CD4-positive, alpha-beta memory T cell (primary cell): ENCODE measurements around the gene SH2D3A. TPM values are rescaled to one million over a fixed set of nuclear protein-coding genes. Genes with fewer than 3 reads are reported as not detected.
A peak's percentile ranks its signal among the peaks of the same experiment; 100 is the strongest.
"Not testable (repeated sequence)": the region's sequence is repeated elsewhere in the genome, so short reads cannot be mapped to it uniquely, and the experiment has no call there.

Source experiments
- CTCF ChIA-PET: fragments of 350-600 bp; sonication (Branson Sonifier 250); formaldehyde crosslinking; loops from one replicate; lab custom pipeline; 2021; ENCODE audit warnings: inconsistent platforms; ENCODE audit not compliant: partially characterized antibody; lab: Charles Lee
- POLR2A ChIA-PET: fragments of 350-600 bp; sonication (Branson Sonifier 250); formaldehyde crosslinking; loops from one replicate; lab custom pipeline; 2021; ENCODE audit not compliant: partially characterized antibody; lab: Charles Lee
- DNase-seq, 5 donors: peaks; one replicate each; pipeline versions ENCODE4 v3.0.0 to v3.0.0-alpha.2; 2020 to 2022; ENCODE audit warnings: mixed read lengths in 1 of 5
- H3K27ac ChIP-seq: one replicate; pipeline ENCODE4 v1.7.0; 2013; ENCODE audit warnings: low read depth, low read length
- H3K27me3 ChIP-seq: 2 replicates; pipeline ENCODE4 v1.7.0; 2013; ENCODE audit warnings: mild to moderate bottlenecking, low read length, moderate library complexity; ENCODE audit not compliant: insufficient read depth
- H3K36me3 ChIP-seq: 2 replicates; pipeline ENCODE4 v1.7.0; 2013; ENCODE audit warnings: mild to moderate bottlenecking, low read length, moderate library complexity; ENCODE audit not compliant: insufficient read depth
- H3K4me1 ChIP-seq: 2 replicates; pipeline ENCODE4 v1.7.0; 2013; ENCODE audit warnings: mild to moderate bottlenecking, low read length, moderate library complexity; ENCODE audit not compliant: insufficient read depth
- H3K4me3 ChIP-seq, 2 donors: one replicate each; pipeline ENCODE4 v1.7.0; 2013; ENCODE audit warnings: low read length in 2 of 2, mild to moderate bottlenecking in 1 of 2
- H3K9me3 ChIP-seq, 2 donors: one replicate each; pipeline ENCODE4 v1.7.0; 2013; ENCODE audit warnings: low read length in 2 of 2, control low read depth in 1 of 2; ENCODE audit not compliant: control insufficient read depth in 1 of 2
- H3K27ac Mint-ChIP-seq, 7 donors: one replicate each; pipeline ENCODE4 v1.8.0; 2020 to 2021; ENCODE audit warnings: mixed read lengths in 7 of 7, mild to moderate bottlenecking in 6 of 7, inconsistent platforms in 3 of 7, moderate library complexity in 3 of 7
- H3K27me3 Mint-ChIP-seq, 2 donors: one replicate each; pipeline ENCODE4 v1.8.0; 2020 to 2021; ENCODE audit warnings: mixed read lengths in 2 of 2
- H3K36me3 Mint-ChIP-seq, 2 donors: one replicate each; pipeline ENCODE4 v1.8.0; 2020 to 2021; ENCODE audit warnings: mixed read lengths in 2 of 2, inconsistent platforms in 1 of 2, mild to moderate bottlenecking in 1 of 2
- H3K4me1 Mint-ChIP-seq, 4 donors: one replicate each; pipeline ENCODE4 v1.8.0; 2020 to 2021; ENCODE audit warnings: mixed read lengths in 4 of 4, mild to moderate bottlenecking in 1 of 4
- H3K4me3 Mint-ChIP-seq, 8 donors: one replicate each; pipeline ENCODE4 v1.8.0; 2020 to 2021; ENCODE audit warnings: mixed read lengths in 8 of 8, mild to moderate bottlenecking in 7 of 8, moderate library complexity in 6 of 8, inconsistent platforms in 3 of 8
- H3K9me3 Mint-ChIP-seq, 8 donors: one replicate each; pipeline ENCODE4 v1.8.0; 2020 to 2021; ENCODE audit warnings: mixed read lengths in 8 of 8, mild to moderate bottlenecking in 5 of 8, inconsistent platforms in 3 of 8, moderate library complexity in 1 of 8
- intact Hi-C: fragments of 100-400 bp; cut with micrococcal nuclease; formaldehyde crosslinking; loops from one replicate; pipeline ENCODE4 v1.15.1; 2023
- polyA plus RNA-seq, 2 donors: library from polyadenylated mRNA; unstranded; fragments of 300-500 nt; fragmentation: Illumina TruSeq; gene quantifications; one replicate each; pipeline ENCODE4 v1.2.3, GENCODE V29; 2021
- total RNA-seq, 2 experiments: library from RNA; stranded (reverse); gene quantifications; one replicate each; pipeline ENCODE4 v1.2.3, GENCODE V29; 2021

Gene SH2D3A
- total and polyA plus RNA-seq, 4 experiments from 2014 or later: 26.9 to 64.3 (median 48.6) TPM

GRCh38 chr19:6711605-6712004 is 55.6 kb downstream of the SH2D3A start:
- Histone ChIP-seq H3K27me3 (peaks cover 4% of the 10 kb centered on the region), H3K4me1 (peaks cover 7% of the 10 kb centered on the region), H3K4me3 (no peak overlapping the region), H3K9me3 (no peaks in the 10 kb centered on the region), H3K36me3 (no peaks in the 10 kb centered on the region), H3K27ac (no peak overlapping the region)
- peaks cover 5 to 15% of the 10 kb centered on the region in 2 donors for H3K27me3 Mint-ChIP-seq
- H3K36me3 Mint-ChIP-seq: no peaks in the 10 kb centered on the region
- no peak for DNase-seq
- peak overlapping the region in 1 of 8 donors; percentile 26 for H3K4me3 Mint-ChIP-seq
- intact Hi-C loops: no loop called here
- H3K9me3 Mint-ChIP-seq: no peaks in the 10 kb centered on the region
- ChIA-PET CTCF (no interaction called here), POLR2A (no interaction called here)
- H3K4me1 Mint-ChIP-seq: peaks cover 9 to 14% (median 9%) of the 10 kb centered on the region in 4 donors
- H3K27ac Mint-ChIP-seq: no peak overlapping the region

- no peaks in the 10 kb centered on the region for H3K36me3 ChIP-seq
- Mint-ChIP-seq H3K27me3 (peaks cover 5 to 15% of the 10 kb centered on the region in 2 donors), H3K4me1 (peaks cover 8 to 14% (median 9%) of the 10 kb centered on the region in 4 donors), H3K4me3 (peak overlapping the region in 1 of 8 donors; percentile 43), H3K9me3 (no peaks in the 10 kb centered on the region), H3K36me3 (no peaks in the 10 kb centered on the region), H3K27ac (peak overlapping the region in 1 of 7 donors; percentile 17)
- H3K4me3 ChIP-seq: no peak overlapping the region
- ChIA-PET CTCF (no interaction called here), POLR2A (no interaction called here)
- no peaks in the 10 kb centered on the region for H3K9me3 ChIP-seq
- no peak overlapping the region for H3K27ac ChIP-seq
- peaks cover 7% of the 10 kb centered on the region for H3K4me1 ChIP-seq
- DNase-seq: no peak
- peaks cover 4% of the 10 kb centered on the region for H3K27me3 ChIP-seq
- intact Hi-C loops: no loop called here
Observed at GRCh38 chr19:6711078-6711361, 56.2 kb downstream of the SH2D3A start.

- H3K36me3 ChIP-seq: no peaks in the 10 kb centered on the region
- Mint-ChIP-seq H3K27ac (peak overlapping the region in 2 of 7 donors; percentile 10 to 66), H3K27me3 (peaks cover 5 to 15% of the 10 kb centered on the region in 2 donors), H3K9me3 (no peaks in the 10 kb centered on the region), H3K4me1 (peaks cover 8 to 14% (median 9%) of the 10 kb centered on the region in 4 donors), H3K4me3 (peak overlapping the region in 5 of 8 donors; percentile 21 to 70 (median 46)), H3K36me3 (no peaks in the 10 kb centered on the region)
- ChIA-PET CTCF (no interaction called here), POLR2A (no interaction called here)
- DNase-seq: no peak
- peaks cover 4% of the 10 kb centered on the region for H3K27me3 ChIP-seq
- H3K27ac ChIP-seq: no peak overlapping the region
- no peak overlapping the region for H3K4me3 ChIP-seq
- H3K4me1 ChIP-seq: peaks cover 7% of the 10 kb centered on the region
- H3K9me3 ChIP-seq: no peaks in the 10 kb centered on the region
- intact Hi-C loops: no loop called here
Observed at GRCh38 chr19:6710273-6711077, 56.8 kb downstream of the SH2D3A start.

GRCh38 chr19:6709549-6709948 is 57.7 kb downstream of the SH2D3A start:
- intact Hi-C loops: no loop called here
- Histone ChIP-seq H3K9me3 (no peaks in the 10 kb centered on the region), H3K27ac (no peak overlapping the region), H3K36me3 (no peaks in the 10 kb centered on the region), H3K4me3 (no peak overlapping the region), H3K4me1 (peaks cover 7% of the 10 kb centered on the region), H3K27me3 (peaks cover 4% of the 10 kb centered on the region)
- H3K4me1 Mint-ChIP-seq: peaks cover 8 to 14% (median 9%) of the 10 kb centered on the region in 4 donors
- peaks cover 5 to 15% of the 10 kb centered on the region in 2 donors for H3K27me3 Mint-ChIP-seq
- no peak for DNase-seq
- H3K27ac Mint-ChIP-seq: no peak overlapping the region
- H3K36me3 Mint-ChIP-seq: no peaks in the 10 kb centered on the region
- ChIA-PET POLR2A (no interaction called here), CTCF (no interaction called here)
- no peaks in the 10 kb centered on the region for H3K9me3 Mint-ChIP-seq
- H3K4me3 Mint-ChIP-seq: peak overlapping the region in 1 of 8 donors; percentile 29

- H3K4me3 ChIP-seq, H3K27ac Mint-ChIP-seq, CTCF ChIA-PET, H3K9me3 Mint-ChIP-seq, H3K9me3 ChIP-seq, H3K36me3 Mint-ChIP-seq, H3K36me3 ChIP-seq, H3K4me3 Mint-ChIP-seq, POLR2A ChIA-PET, H3K27ac ChIP-seq, DNase-seq, H3K4me1 ChIP-seq, intact Hi-C loops, H3K27me3 ChIP-seq: not testable (repeated sequence)
- Mint-ChIP-seq H3K4me1 (peaks cover 8 to 14% (median 9%) of the 10 kb centered on the region in 4 donors), H3K27me3 (peaks cover 5 to 15% of the 10 kb centered on the region in 2 donors)
Observed at GRCh38 chr19:6708913-6709312, 58.3 kb downstream of the SH2D3A start.

GRCh38 chr19:6708346-6708745 is 58.9 kb downstream of the SH2D3A start:
- intact Hi-C loops: no loop called here
- POLR2A ChIA-PET: no interaction called here
- DNase-seq: no peak
- Histone ChIP-seq H3K27ac (no peak overlapping the region), H3K9me3 (no peaks in the 10 kb centered on the region), H3K36me3 (no peaks in the 10 kb centered on the region), H3K4me1 (peaks cover 7% of the 10 kb centered on the region), H3K4me3 (no peak overlapping the region), H3K27me3 (peaks cover 4% of the 10 kb centered on the region)
- Mint-ChIP-seq H3K4me1 (peaks cover 8 to 14% (median 9%) of the 10 kb centered on the region in 4 donors), H3K36me3 (no peaks in the 10 kb centered on the region), H3K27ac (peak overlapping the region in 1 of 7 donors; percentile 41), H3K9me3 (no peaks in the 10 kb centered on the region), H3K27me3 (peaks cover 5 to 15% of the 10 kb centered on the region in 2 donors), H3K4me3 (no peak overlapping the region)
- CTCF ChIA-PET: no interaction called here

- H3K27me3 ChIP-seq: peaks cover 4% of the 10 kb centered on the region
- no peak for DNase-seq
Observed at GRCh38 chr19:6707658-6708018, 59.6 kb downstream of the SH2D3A start.

More at GRCh38 chr19:6707658-6708018, 59.6 kb downstream of the SH2D3A start:
- H3K4me1 ChIP-seq: peaks cover 7% of the 10 kb centered on the region
- no peak overlapping the region for H3K27ac ChIP-seq
- Mint-ChIP-seq H3K9me3 (no peaks in the 10 kb centered on the region), H3K4me3 (no peak overlapping the region), H3K27me3 (peaks cover 5 to 13% of the 10 kb centered on the region in 2 donors), H3K36me3 (no peaks in the 10 kb centered on the region), H3K4me1 (peaks cover 8 to 14% (median 9%) of the 10 kb centered on the region in 4 donors), H3K27ac (no peak overlapping the region)
- no peak overlapping the region for H3K4me3 ChIP-seq
- ChIA-PET CTCF (no interaction called here), POLR2A (no interaction called here)
- intact Hi-C loops: no loop called here
- H3K9me3 ChIP-seq: no peaks in the 10 kb centered on the region
- H3K36me3 ChIP-seq: no peaks in the 10 kb centered on the region
